Measurements from ENCODE around the gene FANCD2. TPM values are rescaled to one million over a fixed set of nuclear protein-coding genes. Genes with fewer than 3 reads are reported as not detected.

FANCD2 gene
- total RNA-seq, 1 experiment from 2014 or later: 69.2 TPM

DNA sequence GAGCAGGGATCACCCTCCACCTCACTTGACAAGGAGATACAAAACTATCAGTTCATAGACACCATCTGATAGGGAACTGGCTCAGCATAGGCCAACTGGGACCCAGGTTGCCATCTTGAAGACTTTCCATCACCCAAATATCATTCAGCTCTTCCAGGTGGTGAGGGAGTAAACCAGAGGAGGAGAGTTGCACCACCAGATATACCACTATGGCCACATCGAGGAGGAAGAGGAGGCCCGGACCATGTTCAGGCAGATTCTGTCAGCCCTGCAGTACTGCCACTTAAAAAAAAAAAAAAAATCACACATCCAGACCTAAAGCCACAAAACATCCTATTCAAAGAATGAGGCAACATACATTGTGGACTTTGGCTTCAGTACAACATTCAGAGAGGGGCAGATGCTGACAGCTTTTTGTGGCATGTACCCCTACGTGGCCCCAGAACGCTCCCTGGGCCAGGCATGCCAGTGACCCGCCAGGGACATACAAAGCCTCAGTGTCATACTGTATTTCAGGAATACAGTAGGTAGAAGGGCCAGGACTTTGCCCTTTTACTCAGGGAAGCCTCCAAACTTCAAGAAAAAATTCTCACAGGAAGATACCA is 21.2 kb upstream of the FANCD2 start:
- Histone ChIP-seq H3K9me3 (ENCODE audit: low read depth, low read length, poor library complexity, severe bottlenecking) (no peaks in the 10 kb centered on the region), H3K36me3 (ENCODE audit: insufficient read depth, low read length, poor library complexity, severe bottlenecking) (peaks cover 12% of the 10 kb centered on the region), H3K27ac (ENCODE audit: low read depth, low read length, poor library complexity, severe bottlenecking) (no peak overlapping the region), H3K4me1 (ENCODE audit: insufficient read depth, low read length, poor library complexity, severe bottlenecking) (peaks cover 9% of the 10 kb centered on the region), H3K4me3 (ENCODE audit: low read depth, low read length, poor library complexity, severe bottlenecking) (no peak overlapping the region), H3K27me3 (replicated peaks; ENCODE audit: insufficient read depth, low read depth, low read length, poor library complexity) (no peaks in the 10 kb centered on the region)
- intact Hi-C loops (cut with micrococcal nuclease; ENCODE audit: unreplicated experiment): no loop called here
- DNase-seq (ENCODE audit: low spot score): no peak
- ChIA-PET POLR2A (ENCODE audit: low non-redundant PET) (no interaction called here), CTCF (no interaction called here)
- TF ChIP-seq EZH2 (IDR thresholded peaks at IDR 0.05; ENCODE audit: borderline replicate concordance, low read depth, low read length, poor library complexity, severe bottlenecking): no peak
- TF ChIP-seq, protein P1, sequence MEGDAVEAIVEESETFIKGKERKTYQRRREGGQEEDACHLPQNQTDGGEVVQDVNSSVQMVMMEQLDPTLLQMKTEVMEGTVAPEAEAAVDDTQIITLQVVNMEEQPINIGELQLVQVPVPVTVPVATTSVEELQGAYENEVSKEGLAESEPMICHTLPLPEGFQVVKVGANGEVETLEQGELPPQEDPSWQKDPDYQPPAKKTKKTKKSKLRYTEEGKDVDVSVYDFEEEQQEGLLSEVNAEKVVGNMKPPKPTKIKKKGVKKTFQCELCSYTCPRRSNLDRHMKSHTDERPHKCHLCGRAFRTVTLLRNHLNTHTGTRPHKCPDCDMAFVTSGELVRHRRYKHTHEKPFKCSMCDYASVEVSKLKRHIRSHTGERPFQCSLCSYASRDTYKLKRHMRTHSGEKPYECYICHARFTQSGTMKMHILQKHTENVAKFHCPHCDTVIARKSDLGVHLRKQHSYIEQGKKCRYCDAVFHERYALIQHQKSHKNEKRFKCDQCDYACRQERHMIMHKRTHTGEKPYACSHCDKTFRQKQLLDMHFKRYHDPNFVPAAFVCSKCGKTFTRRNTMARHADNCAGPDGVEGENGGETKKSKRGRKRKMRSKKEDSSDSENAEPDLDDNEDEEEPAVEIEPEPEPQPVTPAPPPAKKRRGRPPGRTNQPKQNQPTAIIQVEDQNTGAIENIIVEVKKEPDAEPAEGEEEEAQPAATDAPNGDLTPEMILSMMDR (conservative IDR thresholded peaks at IDR 0.05; ENCODE audit: low read depth, low read length): no peak
- BruUV-seq (replicated peaks): no TSS peak

DNA sequence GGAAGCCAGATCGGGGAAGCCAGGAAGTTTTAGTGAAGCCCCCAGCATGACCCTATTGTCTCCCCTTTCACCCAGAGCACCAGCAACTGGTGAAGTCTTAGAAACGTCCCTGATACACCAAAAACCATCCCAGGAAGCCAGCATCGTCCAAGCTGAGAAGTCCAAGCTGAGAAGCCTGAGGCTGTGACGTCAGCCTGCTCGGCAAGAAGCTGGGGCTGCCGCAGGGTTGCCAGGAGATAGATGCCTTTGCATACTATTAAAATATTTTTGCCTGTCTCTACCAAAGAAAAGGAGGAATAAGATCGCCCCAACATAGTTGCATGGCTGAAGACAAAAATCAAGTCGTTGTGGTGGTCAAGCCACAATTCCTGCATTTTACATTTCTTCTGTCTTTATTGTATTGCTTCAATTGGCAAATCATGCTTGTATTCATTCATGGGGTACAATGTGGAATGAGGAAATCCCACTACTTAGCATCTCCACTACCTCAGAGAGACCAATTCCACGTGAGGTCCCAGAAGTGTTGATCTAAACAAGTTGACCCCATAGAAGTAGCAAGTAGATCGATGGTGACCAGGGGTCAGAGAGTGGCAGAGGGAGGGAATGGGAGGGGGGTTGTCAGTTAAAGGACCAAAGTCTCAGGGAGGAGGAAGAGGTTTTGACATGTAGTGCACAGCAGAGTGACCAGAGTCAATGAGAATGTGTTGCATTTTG is 20.0 kb upstream of the FANCD2 start:
- Histone ChIP-seq H3K4me3 (ENCODE audit: low read depth, low read length, poor library complexity, severe bottlenecking) (no peak overlapping the region), H3K9me3 (ENCODE audit: low read depth, low read length, poor library complexity, severe bottlenecking) (no peaks in the 10 kb centered on the region), H3K27me3 (replicated peaks; ENCODE audit: insufficient read depth, low read depth, low read length, poor library complexity) (no peaks in the 10 kb centered on the region), H3K36me3 (ENCODE audit: insufficient read depth, low read length, poor library complexity, severe bottlenecking) (peaks cover 2% of the 10 kb centered on the region), H3K4me1 (ENCODE audit: insufficient read depth, low read length, poor library complexity, severe bottlenecking) (peaks cover 12% of the 10 kb centered on the region), H3K27ac (ENCODE audit: low read depth, low read length, poor library complexity, severe bottlenecking) (no peak overlapping the region)
- BruUV-seq (replicated peaks): no TSS peak
- no peak for TF ChIP-seq EZH2 (IDR thresholded peaks at IDR 0.05; ENCODE audit: borderline replicate concordance, low read depth, low read length, poor library complexity, severe bottlenecking)
- TF ChIP-seq, protein P1 (conservative IDR thresholded peaks at IDR 0.05; ENCODE audit: low read depth, low read length): no peak
- ChIA-PET POLR2A (ENCODE audit: low non-redundant PET) (no interaction called here), CTCF (no interaction called here)
- DNase-seq (ENCODE audit: low spot score): no peak
- intact Hi-C loops (cut with micrococcal nuclease; ENCODE audit: unreplicated experiment): no loop called here

DNA sequence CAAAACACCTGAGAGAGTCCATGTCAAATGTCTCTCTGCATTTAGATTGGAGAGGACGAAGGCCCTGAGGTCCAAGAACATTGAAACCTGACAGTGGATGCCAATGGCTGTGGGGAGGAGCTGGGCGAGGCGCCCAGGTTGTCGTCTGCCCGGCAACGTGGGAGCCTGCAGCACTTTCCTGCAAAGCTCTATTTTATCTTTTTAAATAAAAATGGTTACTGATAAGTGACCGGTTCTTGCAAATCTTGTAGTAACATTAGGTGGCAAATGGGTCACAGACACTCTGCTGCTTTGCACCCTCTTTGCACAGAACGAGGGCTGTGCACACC is 19.5 kb upstream of the FANCD2 start:
- intact Hi-C loops (cut with micrococcal nuclease; ENCODE audit: unreplicated experiment): no loop called here
- H3K27ac ChIP-seq (ENCODE audit: low read depth, low read length, poor library complexity, severe bottlenecking): no peak overlapping the region
- BruUV-seq (replicated peaks): no TSS peak
- no peaks in the 10 kb centered on the region for H3K27me3 ChIP-seq (replicated peaks; ENCODE audit: insufficient read depth, low read depth, low read length, poor library complexity)
- H3K9me3 ChIP-seq (ENCODE audit: low read depth, low read length, poor library complexity, severe bottlenecking): no peaks in the 10 kb centered on the region
- H3K4me3 ChIP-seq (ENCODE audit: low read depth, low read length, poor library complexity, severe bottlenecking): no peak overlapping the region
- ChIA-PET CTCF (no interaction called here), POLR2A (ENCODE audit: low non-redundant PET) (no interaction called here)
- peaks cover 12% of the 10 kb centered on the region for H3K4me1 ChIP-seq (ENCODE audit: insufficient read depth, low read length, poor library complexity, severe bottlenecking)
- TF ChIP-seq, protein P1 (conservative IDR thresholded peaks at IDR 0.05; ENCODE audit: low read depth, low read length): no peak
- TF ChIP-seq EZH2 (IDR thresholded peaks at IDR 0.05; ENCODE audit: borderline replicate concordance, low read depth, low read length, poor library complexity, severe bottlenecking): no peak
- H3K36me3 ChIP-seq (ENCODE audit: insufficient read depth, low read length, poor library complexity, severe bottlenecking): no peaks in the 10 kb centered on the region
- no peak for DNase-seq (ENCODE audit: low spot score)
